Motor neuron (in vitro differentiated cells): ENCODE measurements around the gene MAPK8IP3. TPM values are rescaled to one million over a fixed set of nuclear protein-coding genes. Genes with fewer than 3 reads are reported as not detected.
A peak's percentile ranks its signal among the peaks of the same experiment; 100 is the strongest.

Experiments used
- ATAC-seq, 8 experiments: fragments of 200-7000 bp; cut with Tn5 transposase; replicated peaks in 6 of 8; 2 replicates each; pipeline ENCODE4 v1.8.0; 2021; ENCODE audit warnings: mild to moderate bottlenecking in 8 of 8, moderate library complexity in 8 of 8
- H3K27ac ChIP-seq, 2 donors: fragments of 250-450 bp; sonication (Bioruptor Pico); 2 replicates each; pipeline ENCODE4 v1.9.0; 2021; ENCODE audit warnings: antibody characterized with exemption in 2 of 2, mild to moderate bottlenecking in 2 of 2, moderate library complexity in 1 of 2
- H3K4me1 ChIP-seq, 2 donors: fragments of 250-450 bp; sonication (Bioruptor Pico); replicated peaks in 1 of 2; 2 replicates each; pipeline ENCODE4 v1.6.1; 2021; ENCODE audit warnings: antibody characterized with exemption in 2 of 2, mild to moderate bottlenecking in 2 of 2, moderate library complexity in 1 of 2
- H3K4me3 ChIP-seq, 5 donors: fragments of 250-450 bp; sonication (Bioruptor Pico); 2 replicates each; pipeline ENCODE4 v1.9.0; 2021; ENCODE audit warnings: antibody characterized with exemption in 5 of 5, mild to moderate bottlenecking in 5 of 5, moderate library complexity in 4 of 5
- WGBS, 10 experiments: fragments of 450-650 bp; shearing (Covaris generic); methylation state at CpG; one replicate each; pipeline ENCODE4 v1.0.0; 2022; 5-methylcytosine and 5-hydroxymethylcytosine counted together
- in situ Hi-C, 9 experiments: fragments of 400-800 bp; cut with MboI; loops; one replicate each; pipeline ENCODE4 v1.15.0; 2021; ENCODE audit warnings: low sequenced_read_pairs in 9 of 9, low pct_unique_long_range_greater_than_20kb in 2 of 9; ENCODE audit not compliant: unreplicated experiment in 9 of 9
- total RNA-seq, 8 experiments: library from RNA; unstranded; fragments of 300-600 nt; gene quantifications; 2 replicates each; pipeline versions ENCODE4 v1.2.3 to v1.2.4, GENCODE V29; 2022

Gene MAPK8IP3
- 10 to 100 TPM; 22.1 to 99.5 (median 55.4) TPM for total RNA-seq

- Histone ChIP-seq H3K27ac (peak within 1 kb of the TSS; percentile 81 to 84), H3K4me1 (peaks cover 11 to 17% of the 10 kb centered on the region in 2 donors), H3K4me3 (peak within 1 kb of the TSS; percentile 57 to 94 (median 68))
- in situ Hi-C loops: no loop called here
- peak; percentile 78 to 89 (median 87) for ATAC-seq
- 0 to 4% (median 0%) methylated on average over 2 to 6 of the region's 79 CpGs; no CpG with 5 or more reads in 3 of the 10 experiments for WGBS, 10 experiments
Observed at GRCh38 chr16:1705688-1706385, at the start of gene MAPK8IP3. Gene MAPK8IP3 (plus strand): TSS chr16:1706195. CDS start chr16:1706340, 145 bp downstream.

- no peak overlapping the region for H3K27ac ChIP-seq
- no peaks in the 10 kb centered on the region for H3K4me1 ChIP-seq
- no peak for ATAC-seq
- H3K4me3 ChIP-seq: no peak overlapping the region
- WGBS, 10 experiments: 52 to 100% (median 88%) methylated on average over 2 to 4 of the region's 24 CpGs; no CpG with 5 or more reads in 6 of the 10 experiments
- in situ Hi-C loops: no loop called here
Observed at GRCh38 chr16:1656808-1657617, 49.0 kb upstream of the MAPK8IP3 start.

GRCh38 chr16:1657841-1658240 is 48.2 kb upstream of the MAPK8IP3 start:
- H3K27ac ChIP-seq: no peak overlapping the region
- no peak for ATAC-seq
- WGBS, 10 experiments: 100% methylated on average over 1 to 2 of the region's 13 CpGs; no CpG with 5 or more reads in 7 of the 10 experiments
- no peaks in the 10 kb centered on the region for H3K4me1 ChIP-seq
- no peak overlapping the region for H3K4me3 ChIP-seq
- in situ Hi-C loops: no loop called here

- H3K4me3 ChIP-seq: no peak overlapping the region
- in situ Hi-C loops: no loop called here
- no peaks in the 10 kb centered on the region for H3K4me1 ChIP-seq
- 80 to 83% (median 80%) methylated on average over 2 to 4 of the region's 5 CpGs; no CpG with 5 or more reads in 7 of the 10 experiments for WGBS, 10 experiments
- H3K27ac ChIP-seq: no peak overlapping the region
- no peak for ATAC-seq
Observed at GRCh38 chr16:1659031-1659430, 47.0 kb upstream of the MAPK8IP3 start.

- H3K4me1 ChIP-seq: no peaks in the 10 kb centered on the region
- H3K27ac ChIP-seq: no peak overlapping the region
- in situ Hi-C loops: no loop called here
- peak in 1 of 8 experiments; percentile 89 for ATAC-seq
- no peak overlapping the region for H3K4me3 ChIP-seq
- WGBS, 10 experiments: 88 to 100% (median 100%) methylated on average over 2 of the region's 2 CpGs; no CpG with 5 or more reads in 7 of the 10 experiments
Observed at GRCh38 chr16:1661826-1662225, 44.2 kb upstream of the MAPK8IP3 start.

GRCh38 chr16:1662543-1662942 is 43.5 kb upstream of the MAPK8IP3 start:
- Histone ChIP-seq H3K4me3 (no peak overlapping the region), H3K27ac (no peak overlapping the region), H3K4me1 (no peaks in the 10 kb centered on the region)
- WGBS, 10 experiments: 86 to 100% (median 94%) methylated on average over 2 to 3 of the region's 20 CpGs; no CpG with 5 or more reads in 6 of the 10 experiments
- in situ Hi-C loops: no loop called here
- no peak for ATAC-seq

GRCh38 chr16:1665829-1666228 is 40.2 kb upstream of the MAPK8IP3 start:
- 50 to 100% (median 82%) methylated on average over 1 to 5 of the region's 15 CpGs; no CpG with 5 or more reads in 6 of the 10 experiments for WGBS, 10 experiments
- no peak for ATAC-seq
- Histone ChIP-seq H3K27ac (no peak overlapping the region), H3K4me1 (no peaks in the 10 kb centered on the region), H3K4me3 (no peak overlapping the region)
- in situ Hi-C loops: no loop called here

- no peak overlapping the region for H3K27ac ChIP-seq
- in situ Hi-C loops: no loop called here
- 96 to 100% methylated on average over 4 of the region's 13 CpGs; no CpG with 5 or more reads in 8 of the 10 experiments for WGBS, 10 experiments
- ATAC-seq: no peak
- H3K4me3 ChIP-seq: no peak overlapping the region
- no peaks in the 10 kb centered on the region for H3K4me1 ChIP-seq
Observed at GRCh38 chr16:1666316-1666715, 39.7 kb upstream of the MAPK8IP3 start.

GRCh38 chr16:1667271-1667670 is 38.7 kb upstream of the MAPK8IP3 start:
- Histone ChIP-seq H3K27ac (no peak overlapping the region), H3K4me1 (no peaks in the 10 kb centered on the region), H3K4me3 (no peak overlapping the region)
- ATAC-seq: no peak
- WGBS, 10 experiments: 80 to 100% (median 100%) methylated on average over 1 to 4 of the region's 8 CpGs; no CpG with 5 or more reads in 4 of the 10 experiments
- in situ Hi-C loops: no loop called here

- in situ Hi-C loops: no loop called here
- 60 to 100% (median 84%) methylated on average over 1 to 4 of the region's 14 CpGs; no CpG with 5 or more reads in 6 of the 10 experiments for WGBS, 10 experiments
Observed at GRCh38 chr16:1667916-1668315, 38.1 kb upstream of the MAPK8IP3 start.

GRCh38 chr16:1668612-1669319 is 37.2 kb upstream of the MAPK8IP3 start:
- ATAC-seq: no peak
- Histone ChIP-seq H3K4me3 (no peak overlapping the region), H3K27ac (no peak overlapping the region), H3K4me1 (no peaks in the 10 kb centered on the region)
- in situ Hi-C loops: no loop called here
- WGBS, 10 experiments: 95 to 100% (median 96%) methylated on average over 2 to 10 of the region's 23 CpGs; no CpG with 5 or more reads in 6 of the 10 experiments

More at GRCh38 chr16:1667916-1668315, 38.1 kb upstream of the MAPK8IP3 start:
- Histone ChIP-seq H3K27ac (no peak overlapping the region), H3K4me1 (no peaks in the 10 kb centered on the region), H3K4me3 (no peak overlapping the region)
- no peak for ATAC-seq

- 90 to 100% (median 93%) methylated on average over 2 to 7 of the region's 7 CpGs; no CpG with 5 or more reads in 4 of the 10 experiments for WGBS, 10 experiments
Observed at GRCh38 chr16:1669698-1670097, 36.3 kb upstream of the MAPK8IP3 start.

GRCh38 chr16:1670371-1670770 is 35.6 kb upstream of the MAPK8IP3 start:
- WGBS, 10 experiments: 92 to 94% (median 93%) methylated on average over 2 to 3 of the region's 19 CpGs; no CpG with 5 or more reads in 7 of the 10 experiments
- ATAC-seq: no peak
- Histone ChIP-seq H3K4me3 (no peak overlapping the region), H3K4me1 (no peaks in the 10 kb centered on the region), H3K27ac (no peak overlapping the region)
- in situ Hi-C loops: no loop called here

More at GRCh38 chr16:1669698-1670097, 36.3 kb upstream of the MAPK8IP3 start:
- Histone ChIP-seq H3K4me1 (no peaks in the 10 kb centered on the region), H3K27ac (no peak overlapping the region), H3K4me3 (no peak overlapping the region)
- ATAC-seq: no peak
- in situ Hi-C loops: no loop called here
